HG03135 (cell line): ENCODE results near the gene WDR44.
"Not testable (repeated sequence)": the region's sequence is repeated elsewhere in the genome, so short reads cannot be mapped to it uniquely, and the experiment has no call there.

Source experiments
- ATAC-seq: cut with Tn5 transposase; IDR thresholded peaks from one replicate; pipeline ENCODE4 v1.9.1; 2021; ENCODE audit warnings: mild to moderate bottlenecking, moderate library complexity; ENCODE audit not compliant: unreplicated experiment

The WDR44 gene

DNA sequence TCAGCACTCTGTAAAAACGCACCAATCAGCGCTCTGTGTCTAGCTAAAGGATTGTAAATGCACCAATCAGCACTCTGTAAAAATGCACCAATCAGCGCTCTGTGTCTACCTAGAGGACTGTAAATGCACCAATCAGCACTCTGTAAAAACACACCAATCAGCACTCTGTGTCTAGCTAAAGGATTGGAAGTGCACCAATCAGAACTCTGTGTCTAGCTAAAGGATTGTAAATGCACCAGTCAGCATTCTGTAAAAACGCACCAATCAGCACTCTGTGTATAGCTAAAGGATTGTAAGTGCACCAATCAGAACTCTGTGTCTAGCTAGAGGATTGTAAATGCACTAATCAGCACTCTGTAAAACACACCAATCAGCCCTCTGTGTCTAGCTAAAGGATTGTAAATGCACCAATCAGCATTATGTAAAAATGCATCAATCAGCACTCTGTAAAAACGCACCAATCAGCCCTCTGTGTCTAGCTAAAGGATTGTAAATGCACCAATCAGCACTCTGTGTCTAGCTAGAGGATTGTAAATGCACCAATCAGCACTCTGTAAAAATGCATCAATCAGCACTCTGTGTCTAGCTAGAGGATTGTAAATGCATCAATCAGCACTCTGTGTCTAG lies 124.9 kb downstream of the WDR44 start:
- ATAC-seq = not testable (repeated sequence)

GRCh38 chrX:118474586-118474985 lies 128.7 kb downstream of the WDR44 start:
- ATAC-seq = no peak

GRCh38 chrX:118475903-118476302 lies 130.0 kb downstream of the WDR44 start:
- no peak for ATAC-seq

- ATAC-seq = no peak
Observed at GRCh38 chrX:118480172-118480571, 134.3 kb downstream of the WDR44 start.

- not testable (repeated sequence) for ATAC-seq
Observed at GRCh38 chrX:118482384-118482783, 136.5 kb downstream of the WDR44 start.

- no peak for ATAC-seq
Observed at GRCh38 chrX:118484216-118484903, 138.5 kb downstream of the WDR44 start.

- ATAC-seq = not testable (repeated sequence)
Observed at GRCh38 chrX:118486693-118487092, 140.8 kb downstream of the WDR44 start.

DNA sequence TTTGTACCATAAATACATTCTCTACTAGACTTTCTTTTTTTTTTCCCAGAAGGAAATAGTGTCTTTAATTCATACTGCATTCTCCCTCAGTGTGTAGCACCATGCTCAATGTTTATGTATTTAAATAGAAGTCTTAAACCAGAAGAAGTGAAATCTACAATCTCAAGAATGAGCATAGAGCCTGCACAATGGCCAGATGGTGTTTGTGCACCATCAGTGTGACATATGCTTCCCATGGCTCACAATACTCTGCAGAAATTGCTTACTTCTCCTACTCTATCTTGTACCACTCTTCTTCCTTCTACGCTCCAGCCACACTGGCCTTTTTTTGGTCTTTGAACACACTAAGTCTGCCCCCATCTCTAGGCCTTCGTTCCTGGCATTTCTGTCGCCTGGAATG lies 147.1 kb downstream of the WDR44 start:
- ATAC-seq = no peak

- no peak for ATAC-seq
Observed at GRCh38 chrX:118493653-118494297, 147.9 kb downstream of the WDR44 start.

GRCh38 chrX:118495061-118495921 lies 149.4 kb downstream of the WDR44 start, which contains the start of gene DOCK11:
Gene DOCK11, plus strand, starts transcription at chrX:118495815. Its CDS starts 157 bp downstream, at chrX:118495972.
- peak; percentile 66 for ATAC-seq

GRCh38 chrX:118495958-118496762 lies 150.3 kb downstream of the WDR44 start:
- peak; percentile 63 for ATAC-seq

GRCh38 chrX:118496763-118497079 lies 150.8 kb downstream of the WDR44 start:
- ATAC-seq = peak; percentile 1

GRCh38 chrX:118497180-118497818 lies 151.4 kb downstream of the WDR44 start:
- no peak for ATAC-seq

DNA sequence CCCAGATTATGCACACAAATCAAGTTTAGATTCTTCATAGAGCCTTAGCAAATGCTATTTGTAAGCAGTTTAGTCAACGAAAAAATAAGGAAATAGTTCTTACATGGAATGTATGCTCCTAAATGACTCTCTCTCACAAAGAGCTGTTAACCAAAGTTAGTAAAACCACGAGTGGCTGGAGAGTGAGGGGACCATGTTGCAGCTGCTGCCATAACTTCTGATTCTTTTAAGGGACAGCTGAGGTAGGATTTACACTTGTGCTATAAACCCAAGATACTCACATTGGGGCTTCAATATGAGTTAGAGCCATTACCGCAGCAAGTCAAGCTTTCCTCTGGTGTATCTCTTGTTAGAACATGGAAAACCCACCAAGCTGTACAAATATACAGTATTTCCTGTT lies 152.4 kb downstream of the WDR44 start:
- no peak for ATAC-seq

GRCh38 chrX:118498755-118499154 lies 152.8 kb downstream of the WDR44 start:
- no peak for ATAC-seq

DNA sequence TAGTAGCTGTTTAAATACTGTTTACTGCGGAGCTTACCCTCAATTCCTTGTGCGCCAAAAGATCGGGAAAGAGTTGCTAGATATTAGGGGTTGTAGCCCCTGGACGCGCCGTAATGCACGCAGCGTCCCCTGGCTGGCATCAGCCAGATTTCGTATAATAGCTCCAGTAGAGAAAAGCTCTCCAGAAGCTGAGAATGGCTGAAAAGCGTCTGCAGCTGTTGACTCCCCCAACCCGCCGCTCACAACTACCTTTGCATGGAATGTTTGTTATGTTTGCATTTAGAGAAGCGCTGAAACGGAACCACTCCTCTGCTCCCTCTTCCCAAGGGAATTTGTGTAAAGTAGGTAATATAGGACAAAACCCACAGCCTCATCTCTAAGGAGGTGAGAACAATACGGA lies 153.4 kb downstream of the WDR44 start:
- no peak for ATAC-seq
